GM10248 (cell line): ENCODE results near the gene POLE3.
"Not testable (repeated sequence)": the region's sequence is repeated elsewhere in the genome, so short reads cannot be mapped to it uniquely, and the experiment has no call there.

Experiments
- CTCF ChIA-PET: fragments of 300-600 bp; sonication (Branson Sonifier 250); formaldehyde crosslinking; extraction: SDS; loops from one replicate; lab custom pipeline; 2021; ENCODE audit warnings: antibody characterized with exemption; lab: Yijun Ruan, JAX
- POLR2A ChIA-PET: fragments of 350-650 bp; sonication (Branson Sonifier 250); formaldehyde crosslinking; extraction: SDS; loops from one replicate; lab custom pipeline; 2020; ENCODE audit warnings: antibody characterized with exemption; lab: Yijun Ruan, JAX
- DNase-seq: peaks from one replicate; pipeline ENCODE4 v3.0.0; 2012; ENCODE audit errors: extremely low spot score
- TF ChIP-seq, protein P1 (sequence below): IDR thresholded peaks from 2 replicates; pipeline ENCODE4 v1.5.1; 2012; ENCODE audit warnings: mild to moderate bottlenecking, low read depth; ENCODE audit errors: extremely low read depth, missing control alignments, control extremely low read depth

The POLE3 gene

DNA sequence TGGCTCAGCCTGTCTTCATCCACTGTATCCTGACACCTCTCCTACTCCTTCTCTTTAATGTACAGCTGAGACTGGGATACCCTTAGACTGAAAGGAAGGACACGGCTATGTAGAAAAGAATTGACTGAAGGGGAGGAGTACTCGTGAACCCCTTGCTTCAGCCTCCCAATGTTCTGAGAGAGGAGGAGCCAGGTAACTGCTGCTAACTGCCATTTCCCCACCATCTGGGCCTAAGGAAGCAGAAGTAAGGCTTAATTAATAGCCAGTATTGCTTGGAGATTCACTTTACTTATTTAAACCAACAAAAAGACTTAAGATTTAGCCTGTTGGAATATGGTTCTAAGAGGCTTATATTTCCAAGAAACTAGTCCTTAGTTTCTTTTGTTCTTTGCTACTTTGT, 34.3 kb upstream of the POLE3 start:
- ChIA-PET CTCF (interaction anchor here (1.4 to 6.3 kb wide), 11 partner anchors 11 to 216 kb away, joined by 3 to 171 read pairs (median 10); no protein-coding TSS in a partner anchor), POLR2A (no interaction called here)
- no peak for DNase-seq
- TF ChIP-seq, protein P1, sequence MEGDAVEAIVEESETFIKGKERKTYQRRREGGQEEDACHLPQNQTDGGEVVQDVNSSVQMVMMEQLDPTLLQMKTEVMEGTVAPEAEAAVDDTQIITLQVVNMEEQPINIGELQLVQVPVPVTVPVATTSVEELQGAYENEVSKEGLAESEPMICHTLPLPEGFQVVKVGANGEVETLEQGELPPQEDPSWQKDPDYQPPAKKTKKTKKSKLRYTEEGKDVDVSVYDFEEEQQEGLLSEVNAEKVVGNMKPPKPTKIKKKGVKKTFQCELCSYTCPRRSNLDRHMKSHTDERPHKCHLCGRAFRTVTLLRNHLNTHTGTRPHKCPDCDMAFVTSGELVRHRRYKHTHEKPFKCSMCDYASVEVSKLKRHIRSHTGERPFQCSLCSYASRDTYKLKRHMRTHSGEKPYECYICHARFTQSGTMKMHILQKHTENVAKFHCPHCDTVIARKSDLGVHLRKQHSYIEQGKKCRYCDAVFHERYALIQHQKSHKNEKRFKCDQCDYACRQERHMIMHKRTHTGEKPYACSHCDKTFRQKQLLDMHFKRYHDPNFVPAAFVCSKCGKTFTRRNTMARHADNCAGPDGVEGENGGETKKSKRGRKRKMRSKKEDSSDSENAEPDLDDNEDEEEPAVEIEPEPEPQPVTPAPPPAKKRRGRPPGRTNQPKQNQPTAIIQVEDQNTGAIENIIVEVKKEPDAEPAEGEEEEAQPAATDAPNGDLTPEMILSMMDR: no peak

DNA sequence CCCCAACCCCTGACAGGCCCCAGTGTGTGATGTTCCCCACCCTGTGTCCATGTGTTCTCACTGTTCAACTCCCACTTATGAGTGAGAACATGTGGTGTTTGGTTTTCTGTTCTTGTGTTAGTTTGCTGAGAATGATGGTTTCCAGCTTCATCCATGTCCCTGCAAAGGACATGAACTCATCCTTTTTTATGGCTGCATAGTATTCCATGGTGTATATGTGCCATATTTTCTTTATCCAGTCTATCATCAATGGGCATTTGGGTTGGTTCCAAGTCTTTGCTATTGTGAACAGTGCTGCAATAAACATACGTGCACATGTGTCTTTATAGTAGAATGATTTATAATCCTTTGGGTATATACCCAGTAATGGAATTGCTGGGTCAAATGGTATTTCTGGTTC, 27.2 kb upstream of the POLE3 start:
- POLR2A ChIA-PET, CTCF ChIA-PET, DNase-seq: not testable (repeated sequence)

DNA sequence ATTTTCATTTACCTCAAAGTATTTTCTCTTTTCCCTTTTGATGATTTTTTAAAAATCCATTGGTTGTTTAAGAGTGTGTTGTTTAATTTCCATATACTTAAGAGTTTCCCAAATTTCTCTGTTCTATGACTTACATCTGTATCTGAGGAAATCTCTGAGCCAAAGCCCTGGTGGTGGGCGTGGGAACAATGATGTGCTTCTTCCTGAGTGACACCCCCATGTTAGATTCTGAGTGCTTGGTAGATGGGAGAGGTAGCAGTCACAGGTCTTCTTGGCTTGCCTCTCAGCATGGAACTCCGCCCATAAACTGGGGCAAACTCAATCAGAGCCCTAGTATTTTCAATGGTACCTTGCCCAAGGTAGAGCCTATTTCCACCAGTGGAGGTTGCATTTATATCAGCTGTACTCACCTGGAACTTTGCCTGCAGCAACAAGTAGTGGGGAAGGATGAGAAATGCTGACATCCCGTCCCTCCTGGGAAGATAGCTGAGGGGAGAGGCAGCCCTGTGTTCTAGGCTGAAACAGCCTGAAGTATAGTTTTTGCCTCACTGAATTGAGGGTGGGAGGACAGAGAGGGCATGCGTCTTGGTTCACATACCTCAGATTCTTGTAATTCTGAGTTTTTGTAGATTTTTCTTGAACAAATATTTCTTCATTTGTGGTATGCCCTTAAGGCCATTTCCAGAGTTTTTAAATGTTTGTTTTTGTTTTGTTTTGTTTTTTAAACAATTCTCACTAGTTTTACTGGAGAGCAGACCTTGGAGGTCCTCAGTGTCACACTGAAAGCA, 26.4 kb upstream of the POLE3 start:
- CTCF ChIA-PET: interaction anchor here (1.6 kb wide), 1 partner anchor 9 kb away, joined by 4 read pairs; no protein-coding TSS in a partner anchor
- no peak for DNase-seq
- TF ChIP-seq, protein P1: no peak
- POLR2A ChIA-PET: no interaction called here

DNA sequence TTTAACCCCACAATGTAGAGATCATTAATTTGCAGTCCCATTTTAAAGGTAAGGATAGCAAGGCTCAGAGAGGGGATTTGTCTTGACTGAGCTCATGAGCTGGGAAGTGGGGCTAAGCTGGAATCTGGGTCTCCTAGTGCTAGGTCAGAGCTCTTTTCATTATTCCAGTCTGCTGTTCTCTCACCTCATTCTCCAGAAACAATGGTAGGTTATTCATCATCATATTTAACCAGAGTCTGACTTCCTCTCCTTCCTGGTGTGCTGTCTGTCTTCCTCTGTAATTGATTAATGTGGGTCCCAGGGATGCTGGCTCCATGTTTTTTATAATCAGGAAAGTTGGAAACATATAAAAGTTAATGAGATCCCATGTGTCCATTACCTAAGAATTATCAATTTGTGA, 20.7 kb upstream of the POLE3 start:
- ChIA-PET CTCF (interaction anchor here (0.7 to 1.2 kb wide), 3 partner anchors 9 to 155 kb away, joined by 3 to 4 read pairs (median 3); no protein-coding TSS in a partner anchor), POLR2A (no interaction called here)
- no peak for DNase-seq
- TF ChIP-seq, protein P1: no peak

DNA sequence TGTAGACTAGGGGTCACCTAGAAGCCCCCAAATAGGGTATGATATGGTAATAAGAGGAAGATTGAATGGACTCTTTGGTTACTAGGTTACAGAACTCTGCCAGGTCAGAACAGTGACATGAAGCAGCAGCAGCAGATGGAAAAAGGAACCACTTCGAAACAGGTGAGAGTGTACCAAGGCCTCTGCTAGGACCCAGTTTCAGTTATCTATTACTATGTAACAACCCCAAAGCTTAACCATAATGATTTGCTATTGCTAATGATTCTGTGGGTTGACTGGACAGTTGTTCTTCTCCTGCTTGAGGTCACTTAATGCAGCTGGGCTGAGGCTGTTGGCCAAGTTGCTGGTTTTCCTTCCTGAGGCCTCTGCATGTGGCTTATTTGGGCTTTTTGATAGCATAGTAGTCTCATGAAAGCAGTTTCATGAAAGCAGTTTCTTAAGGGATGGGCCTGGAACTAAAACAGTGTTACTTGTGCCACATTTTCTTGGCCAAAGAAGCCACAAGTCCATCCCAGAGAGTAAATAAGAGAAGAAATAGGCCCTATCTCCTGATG, 17.7 kb upstream of the POLE3 start:
- ChIA-PET CTCF (interaction anchor here (0.9 to 2.5 kb wide), 2 partner anchors 18 to 230 kb away, joined by 3 to 8 read pairs; no protein-coding TSS in a partner anchor), POLR2A (no interaction called here)
- TF ChIP-seq, protein P1: no peak
- DNase-seq: no peak

DNA sequence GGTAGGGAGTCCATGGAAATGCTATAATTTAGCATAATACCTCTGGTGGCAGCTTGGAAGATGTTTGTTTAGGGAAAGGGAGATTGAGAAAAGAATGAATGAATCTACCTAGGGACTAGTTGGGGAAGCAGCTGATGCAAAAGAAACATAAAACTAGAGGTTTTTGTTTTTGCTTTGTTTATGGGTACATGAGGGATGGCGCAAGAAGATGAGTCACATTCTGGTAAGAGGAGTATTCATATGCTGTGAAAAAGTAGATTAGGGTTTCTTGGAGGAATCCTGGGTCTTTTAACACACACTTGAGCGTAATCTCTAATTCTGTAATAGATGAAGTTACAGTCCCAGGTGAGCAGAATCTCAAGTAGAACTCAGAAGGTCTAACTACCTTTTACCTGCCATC, 17.2 kb upstream of the POLE3 start:
- DNase-seq: no peak
- ChIA-PET CTCF (interaction anchor here (0.9 to 2.5 kb wide), 4 partner anchors 18 to 230 kb away, joined by 3 to 8 read pairs (median 5); partner anchors contain the start of gene CDC26), POLR2A (no interaction called here)
- TF ChIP-seq, protein P1: no peak

DNA sequence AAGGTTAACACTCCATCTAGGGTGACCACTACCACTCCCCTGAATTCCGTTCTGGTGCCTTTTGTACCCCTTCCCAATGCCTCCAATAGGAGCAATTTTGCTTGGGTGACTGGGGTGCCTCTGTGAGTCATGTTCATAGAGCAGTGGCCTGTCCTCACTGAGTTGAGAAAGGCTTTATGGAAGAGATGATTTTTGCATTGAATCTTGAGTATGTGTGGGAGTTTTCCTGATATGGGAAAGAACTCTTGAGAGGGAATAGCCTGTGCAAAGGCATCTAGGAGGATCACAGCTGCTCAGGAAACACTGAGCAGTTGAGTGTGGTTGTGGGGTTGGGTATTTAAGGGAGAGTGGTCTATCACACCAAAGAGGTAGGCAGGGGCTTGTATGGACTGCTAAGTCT, 16.2 kb upstream of the POLE3 start:
- POLR2A ChIA-PET: no interaction called here
- TF ChIP-seq, protein P1: no peak
- CTCF ChIA-PET: interaction anchor here (0.9 to 2.5 kb wide), 6 partner anchors 10 to 228 kb away, joined by 3 to 8 read pairs (median 4); partner anchors contain the start of genes ALAD and CDC26
- DNase-seq: no peak
